GM12891 (cell line): ENCODE measurements around the gene CGRRF1.

ENCODE experiments used
- POLR2A ChIP-seq: IDR thresholded peaks from 2 replicates; pipeline ENCODE4 v1.6.1; 2011; ENCODE audit warnings: low read depth, low read length, control low read depth
- POLR2AphosphoS5 ChIP-seq: IDR thresholded peaks from 2 replicates; pipeline ENCODE4 v1.6.1; 2011; ENCODE audit warnings: low read depth, low read length, control low read depth
- TAF1 ChIP-seq: IDR thresholded peaks from 2 replicates; pipeline ENCODE4 v1.6.1; 2011; ENCODE audit warnings: low read depth, low read length, control low read depth

- TF ChIP-seq POLR2A (no peak), POLR2AphosphoS5 (no peak), TAF1 (no peak)
Measured at GRCh38 chr14:54584097-54584496, 74.4 kb downstream of the CGRRF1 start.
